Forelimb muscle (tissue), 1 donor: ENCODE measurements around the gene ZNF30. TPM values are rescaled to one million over a fixed set of nuclear protein-coding genes. Genes with fewer than 3 reads are reported as not detected.
"Not testable (repeated sequence)": the region's sequence is repeated elsewhere in the genome, so short reads cannot be mapped to it uniquely, and the experiment has no call there.

Experiments used
- DNase-seq: peaks from one replicate; pipeline ENCODE4 v3.0.0-alpha.2; 2013; ENCODE audit warnings: low read depth
- polyA plus RNA-seq: library from polyadenylated mRNA; unstranded; fragments of 120-200 nt; gene quantifications from one replicate; pipeline ENCODE4 v1.2.1, GENCODE V29; 2013; ENCODE audit not compliant: insufficient read length

The ZNF30 gene
- polyA plus RNA-seq: 3.6 TPM

GRCh38 chr19:34926685-34927375 is at the start of gene ZNF30:
Gene ZNF30, plus strand, starts transcription at chr19:34926903. Its CDS starts 3,045 bp downstream, at chr19:34929948.
- peak; percentile 65 for DNase-seq

GRCh38 chr19:34879563-34879962 is 47.1 kb upstream of the ZNF30 start:
- DNase-seq: no peak

DNA sequence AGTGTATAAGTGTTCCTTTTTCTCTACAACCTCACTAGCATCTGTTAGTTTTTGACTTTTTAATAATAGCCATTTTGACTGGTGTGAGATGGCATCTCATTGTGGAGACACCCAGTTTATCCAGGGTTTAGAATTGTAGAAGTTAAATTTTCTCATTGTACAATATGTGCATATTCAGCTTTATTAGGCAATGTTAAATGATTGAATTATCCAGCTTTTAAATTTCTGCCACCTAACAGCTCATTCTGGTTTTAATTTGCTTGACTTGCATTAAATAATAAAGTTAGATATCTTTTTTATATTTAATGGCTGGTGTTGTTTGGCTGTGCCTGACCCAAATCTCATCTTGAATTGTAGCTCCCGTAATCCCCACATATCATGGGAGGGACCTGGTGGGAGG is 46.7 kb upstream of the ZNF30 start:
- DNase-seq: no peak

DNA sequence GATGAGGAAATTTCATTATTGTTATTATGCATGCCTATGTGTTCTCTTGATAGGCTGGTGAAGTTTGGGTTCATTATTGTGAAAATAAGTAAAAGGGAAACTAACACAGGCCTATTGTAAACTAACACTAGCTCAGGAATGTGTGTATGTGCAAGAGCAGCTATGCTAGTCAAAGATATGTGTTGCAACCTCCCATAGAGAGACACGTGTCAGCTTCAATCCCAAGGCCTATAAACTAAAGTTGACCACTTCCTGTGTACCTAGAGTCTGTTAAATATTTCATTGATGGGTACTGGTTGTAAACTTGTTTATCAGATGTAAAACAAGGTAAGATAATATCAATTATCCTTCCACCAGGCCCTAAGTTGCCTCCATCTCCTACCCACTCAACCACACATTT is 44.7 kb upstream of the ZNF30 start:
- DNase-seq: no peak

- no peak for DNase-seq
Measured at GRCh38 chr19:34888091-34888490, 38.6 kb upstream of the ZNF30 start.

DNA sequence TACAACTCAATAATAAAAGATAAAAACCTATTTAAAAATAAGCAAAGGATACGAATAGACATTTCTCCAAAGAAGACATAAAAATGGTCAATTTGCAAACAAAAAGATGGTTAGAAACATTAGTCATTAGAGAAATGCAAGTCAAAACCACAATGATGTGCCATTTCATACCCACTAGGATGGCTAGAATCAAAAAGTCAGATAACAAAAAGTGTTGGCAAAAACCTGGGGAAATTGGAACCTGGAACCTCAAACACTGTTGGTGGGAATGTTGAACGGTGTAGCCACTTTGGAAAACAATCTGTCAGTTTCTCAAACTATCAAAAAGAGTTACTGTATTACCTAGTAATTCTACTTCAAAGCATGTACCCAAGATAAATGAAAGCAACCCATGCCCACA is 26.5 kb upstream of the ZNF30 start:
- DNase-seq: no peak

DNA sequence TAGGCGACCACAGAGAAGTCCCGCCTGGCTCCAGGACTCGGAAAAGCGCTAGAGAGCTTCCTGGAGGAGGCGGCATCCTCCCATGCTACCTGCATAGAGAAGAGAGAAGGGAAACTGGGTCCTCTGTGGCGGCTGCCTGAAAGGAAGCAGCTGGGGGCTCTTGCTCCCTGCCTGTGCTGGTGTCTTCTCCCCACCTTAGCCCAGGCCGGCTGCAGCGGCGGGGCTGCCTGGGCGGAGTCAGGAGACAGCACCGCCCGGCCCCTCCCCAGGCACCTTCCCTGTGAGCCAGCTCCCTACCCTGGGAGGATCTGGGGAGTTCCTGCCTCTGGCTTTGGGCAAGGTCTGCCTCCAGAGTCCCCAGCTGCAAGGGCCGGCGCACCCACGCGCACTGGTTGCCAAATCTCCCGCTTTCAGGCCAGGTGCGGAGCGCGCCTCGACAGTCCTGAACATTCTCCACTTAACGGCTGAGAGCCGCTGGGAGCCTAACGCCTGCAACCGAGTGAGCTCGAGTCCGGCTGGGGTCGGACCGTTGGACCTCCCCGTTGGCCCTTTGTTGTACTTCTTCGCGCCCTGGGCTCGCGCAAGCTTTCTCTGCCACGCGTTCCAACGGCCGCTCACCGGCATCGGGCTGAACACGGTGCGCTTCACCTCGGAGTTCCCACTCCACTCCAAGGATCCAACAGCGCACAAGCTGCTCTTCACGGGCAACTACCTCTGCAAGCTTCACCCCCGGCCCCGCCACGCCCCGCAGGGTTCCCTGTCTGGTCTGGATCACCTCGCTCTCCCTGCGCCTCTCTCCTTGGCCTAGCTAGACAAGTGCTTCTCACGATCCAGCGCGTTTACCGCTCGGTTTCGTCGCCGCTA is 21.8 kb upstream of the ZNF30 start:
- no peak for DNase-seq

DNA sequence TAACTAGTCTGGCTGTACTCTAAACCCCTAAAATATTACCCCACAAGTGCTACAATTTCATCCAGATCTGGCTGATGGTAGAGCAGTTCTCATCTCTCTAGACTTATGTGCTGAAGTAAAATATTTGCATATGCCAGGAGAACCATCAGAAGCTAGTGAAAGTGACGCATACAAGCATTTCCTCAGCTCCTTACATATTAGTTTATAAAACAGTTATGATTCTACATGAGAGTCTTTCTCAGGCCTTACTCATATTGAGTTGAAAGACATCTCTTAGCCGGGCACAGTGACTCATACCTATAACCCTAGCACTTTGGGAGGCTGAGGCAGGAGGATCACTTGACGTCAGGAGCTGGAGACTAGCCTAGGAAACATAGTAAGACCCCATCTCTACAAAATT is 15.9 kb upstream of the ZNF30 start:
- DNase-seq: no peak

- not testable (repeated sequence) for DNase-seq
Measured at GRCh38 chr19:34917144-34917543, 9.6 kb upstream of the ZNF30 start.

DNA sequence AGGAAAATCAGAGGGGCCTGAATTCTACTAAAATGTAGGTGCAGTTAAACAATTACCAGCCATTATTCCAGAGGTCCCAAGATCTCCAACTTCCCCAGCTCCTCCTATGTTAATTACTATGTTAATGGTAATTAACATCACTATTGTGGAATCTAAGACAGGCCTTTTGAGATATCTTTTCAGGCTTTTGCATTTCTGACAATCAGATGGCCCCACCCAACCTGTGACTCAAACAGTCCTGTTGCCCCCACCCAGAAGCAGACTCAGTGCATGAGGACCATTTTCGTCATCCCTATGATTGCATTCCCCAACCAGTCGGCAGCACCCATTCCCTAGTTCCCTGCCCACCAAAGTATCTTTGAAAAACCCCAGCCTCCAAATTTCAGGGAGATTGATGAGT is 8.5 kb upstream of the ZNF30 start:
- DNase-seq: no peak

DNA sequence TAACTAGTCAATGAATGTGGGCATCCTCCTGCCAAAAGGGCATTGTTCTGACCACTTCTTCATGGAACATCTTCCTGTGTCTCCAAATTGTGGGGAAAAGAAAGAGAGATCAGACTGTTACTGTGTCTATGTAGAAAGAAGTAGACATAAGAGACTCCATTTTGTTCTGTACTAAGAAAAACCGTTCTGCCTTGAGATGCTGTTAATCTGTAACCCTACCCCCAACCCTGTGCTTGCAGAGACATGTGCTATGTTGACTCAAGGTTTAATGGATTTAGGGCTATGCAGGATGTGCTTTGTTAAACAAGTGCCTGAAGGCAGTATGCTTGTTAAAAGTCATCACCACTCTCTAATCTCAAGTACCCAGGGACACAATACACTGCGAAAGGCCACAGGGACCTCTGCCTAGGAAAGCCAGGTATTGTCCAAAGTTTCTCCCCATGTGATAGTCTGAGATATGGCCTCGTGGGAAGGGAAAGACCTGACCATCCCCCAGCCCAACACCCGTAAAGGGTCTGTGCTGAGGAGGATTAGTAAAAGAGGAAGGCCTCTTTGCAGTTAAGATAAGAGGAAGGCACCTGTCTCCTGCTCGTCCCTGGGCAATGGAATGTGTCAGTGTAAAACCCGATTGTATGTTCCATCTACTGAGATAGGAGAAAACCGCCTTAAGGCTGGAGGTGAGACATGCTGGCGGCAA is 6.5 kb upstream of the ZNF30 start:
- not testable (repeated sequence) for DNase-seq

DNA sequence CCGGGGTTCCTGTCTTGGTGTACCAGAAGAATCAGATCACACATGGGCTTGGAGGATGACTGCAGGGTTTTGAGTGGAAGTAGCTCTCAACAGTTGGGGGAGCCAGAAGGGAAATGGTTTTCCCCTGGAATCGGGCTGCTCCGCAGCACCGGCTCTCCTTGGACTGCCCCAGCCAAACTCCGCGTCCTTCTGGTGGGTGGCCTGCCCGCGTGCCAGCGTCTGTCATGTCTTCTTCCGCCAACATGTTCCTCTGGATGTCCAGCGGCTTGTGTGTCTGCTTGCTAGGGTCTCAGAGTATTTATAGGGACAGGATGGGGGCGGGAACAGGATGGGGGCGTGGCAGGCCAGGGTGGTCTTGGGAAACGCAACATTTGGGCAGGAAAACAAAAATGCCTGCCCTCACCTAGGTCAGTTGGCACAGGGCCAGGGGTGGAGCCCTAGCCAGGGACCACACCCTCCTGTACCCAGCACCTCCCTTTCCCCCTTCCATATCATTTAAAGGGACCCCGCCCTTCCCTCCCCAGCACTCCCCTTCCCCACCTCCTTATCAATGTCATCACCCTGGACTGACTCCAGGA is 1.3 kb upstream of the ZNF30 start:
- DNase-seq: no peak

- DNase-seq: no peak
Measured at GRCh38 chr19:34926361-34926684, 380 bp upstream of the ZNF30 start.

DNA sequence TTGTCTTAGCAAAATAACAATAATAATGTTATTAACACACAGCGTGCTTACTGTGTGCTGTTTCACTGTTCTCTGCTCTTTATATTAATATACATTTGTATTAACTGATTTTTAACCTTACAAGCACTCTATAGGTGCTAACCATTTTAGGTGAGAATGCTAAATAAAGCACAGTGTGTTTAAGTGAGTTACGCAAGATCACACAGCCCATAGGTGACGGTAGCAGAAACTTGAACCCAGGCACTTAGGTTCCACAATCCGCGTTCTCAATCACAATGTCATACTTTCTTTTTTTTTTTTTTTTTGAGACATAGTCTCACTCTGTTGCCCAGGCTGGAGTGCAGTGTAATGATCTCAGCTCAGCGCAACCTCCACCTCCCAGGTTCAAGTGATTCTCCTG is 5.8 kb downstream of the ZNF30 start:
- DNase-seq: no peak

GRCh38 chr19:34936184-34936583 is 9.5 kb downstream of the ZNF30 start:
- DNase-seq: no peak

GRCh38 chr19:34938886-34939285 is 12.2 kb downstream of the ZNF30 start:
- no peak for DNase-seq

- DNase-seq: no peak
Measured at GRCh38 chr19:34943861-34944573, 17.3 kb downstream of the ZNF30 start.

GRCh38 chr19:34953092-34953491 is 26.4 kb downstream of the ZNF30 start:
- no peak for DNase-seq

DNA sequence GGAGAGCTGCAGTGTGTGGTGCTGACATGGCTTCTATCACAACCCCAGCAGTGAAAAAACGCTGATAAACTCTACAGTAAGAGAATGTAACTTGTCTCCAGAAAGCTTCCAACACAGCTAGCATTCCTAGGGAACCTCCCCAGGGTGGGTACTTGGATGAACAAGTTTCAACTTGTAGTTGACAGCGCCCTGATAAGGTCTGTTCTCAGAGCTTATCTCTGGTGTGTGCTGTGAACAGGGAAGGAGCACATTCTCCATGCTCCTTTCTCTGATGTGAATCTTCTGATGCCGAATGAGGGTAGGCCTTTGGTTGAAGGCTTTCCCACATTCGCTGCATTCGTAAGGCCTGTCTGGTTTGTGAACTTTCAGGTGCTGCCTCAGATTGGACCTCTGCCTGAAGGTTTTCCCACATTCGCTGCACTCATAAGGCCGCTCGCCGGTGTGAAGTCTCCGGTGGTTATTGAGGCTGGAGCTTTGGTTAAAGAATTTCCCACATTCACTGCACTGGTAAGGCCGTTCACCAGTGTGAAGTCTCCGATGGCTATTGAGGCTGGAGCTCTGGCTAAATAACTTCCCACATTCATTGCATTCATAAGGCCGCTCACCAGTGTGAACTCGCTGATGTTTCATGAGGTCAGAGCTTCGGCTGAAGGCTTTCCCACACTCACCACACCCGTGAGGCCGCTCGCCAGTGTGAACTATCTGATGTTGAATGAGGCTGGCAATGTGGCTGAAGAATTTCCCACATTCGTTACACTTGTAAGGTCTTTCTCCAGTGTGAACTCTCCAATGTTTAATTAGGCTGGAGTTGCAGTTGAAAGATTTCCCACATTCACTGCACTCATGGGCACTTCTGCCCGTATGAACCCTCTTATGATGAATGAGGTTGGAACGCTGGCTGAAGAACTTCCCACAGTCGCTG is 31.4 kb downstream of the ZNF30 start:
- no peak for DNase-seq

GRCh38 chr19:34959021-34959420 is 32.3 kb downstream of the ZNF30 start:
- no peak for DNase-seq
